GM23338 (cell line): Measurements from ENCODE around the gene NEK4. TPM values are rescaled to one million over a fixed set of nuclear protein-coding genes. Genes with fewer than 3 reads are reported as not detected.

ENCODE experiments used
- ATAC-seq: fragments of 200-7000 bp; cut with Tn5 transposase; 3 replicates; pipeline ENCODE4 v1.9.1; 2020
- DNase-seq: peaks from one replicate; pipeline ENCODE4 v3.0.0-alpha.2; 2015; ENCODE audit warnings: low spot score
- H2AFZ ChIP-seq: fragments of 200-600 bp; sonication (generic); 2 replicates; pipeline ENCODE4 v1.8.0; 2016; ENCODE audit warnings: antibody characterized with exemption, mild to moderate bottlenecking, moderate library complexity
- H3F3A ChIP-seq: fragments of 200-600 bp; sonication (generic); replicated peaks from 2 replicates; pipeline ENCODE4 v1.8.0; 2017; ENCODE audit warnings: antibody characterized with exemption, mixed run types, low read depth
- H3K27ac ChIP-seq: fragments of 200-600 bp; sonication (generic); 2 replicates; pipeline ENCODE4 v1.6.1; 2016; ENCODE audit warnings: low read depth
- H3K27me3 ChIP-seq: fragments of 200-600 bp; sonication (generic); 2 replicates; pipeline ENCODE4 v1.8.0; 2016; ENCODE audit warnings: mild to moderate bottlenecking, mixed run types, moderate library complexity; ENCODE audit not compliant: insufficient read depth
- H3K36me3 ChIP-seq: fragments of 200-600 bp; sonication (generic); 2 replicates; pipeline ENCODE4 v1.8.0; 2016; ENCODE audit warnings: mild to moderate bottlenecking; ENCODE audit not compliant: insufficient read depth
- H3K4me1 ChIP-seq: fragments of 200-600 bp; sonication (generic); 2 replicates; pipeline ENCODE4 v1.8.0; 2016; ENCODE audit warnings: mild to moderate bottlenecking, moderate library complexity; ENCODE audit not compliant: insufficient read depth
- H3K4me2 ChIP-seq: fragments of 200-600 bp; sonication (generic); 2 replicates; pipeline ENCODE4 v1.7.1; 2017; ENCODE audit warnings: mixed run types
- H3K4me3 ChIP-seq: fragments of 200-600 bp; sonication (generic); 2 replicates; pipeline ENCODE4 v1.6.1; 2016; ENCODE audit warnings: mixed run types
- H3K79me2 ChIP-seq: fragments of 200-600 bp; sonication (generic); replicated peaks from 2 replicates; pipeline ENCODE4 v1.8.0; 2017; ENCODE audit warnings: mild to moderate bottlenecking; ENCODE audit not compliant: insufficient read depth
- H3K9me2 ChIP-seq: fragments of 200-600 bp; sonication (generic); 2 replicates; pipeline ENCODE4 v1.8.0; 2017; ENCODE audit not compliant: insufficient read depth
- H4K20me1 ChIP-seq: fragments of 200-600 bp; sonication (generic); replicated peaks from 2 replicates; pipeline ENCODE4 v1.8.0; 2017; ENCODE audit warnings: mild to moderate bottlenecking; ENCODE audit not compliant: insufficient read depth
- H3K27ac Mint-ChIP-seq: 2 replicates; pipeline ENCODE4 v1.8.0; 2020; ENCODE audit warnings: inconsistent platforms, mild to moderate bottlenecking, moderate library complexity, mixed read lengths
- H3K27me3 Mint-ChIP-seq: 3 replicates; pipeline ENCODE4 v1.8.0; 2022; ENCODE audit warnings: low read depth, mild to moderate bottlenecking, moderate library complexity, mixed read lengths, inconsistent platforms; ENCODE audit not compliant: insufficient read depth, poor library complexity
- H3K36me3 Mint-ChIP-seq: 3 replicates; pipeline ENCODE4 v1.8.0; 2021; ENCODE audit warnings: low read depth, mild to moderate bottlenecking, inconsistent platforms, moderate library complexity, mixed read lengths
- H3K4me1 Mint-ChIP-seq: 3 replicates; pipeline ENCODE4 v1.8.0; 2020; ENCODE audit warnings: mild to moderate bottlenecking, inconsistent platforms, mixed read lengths
- H3K4me3 Mint-ChIP-seq: 3 replicates; pipeline ENCODE4 v1.8.0; 2021; ENCODE audit warnings: moderate library complexity, mild to moderate bottlenecking, inconsistent platforms, mixed read lengths
- H3K9me3 Mint-ChIP-seq: 3 replicates; pipeline ENCODE4 v1.8.0; 2020; ENCODE audit warnings: moderate library complexity, mild to moderate bottlenecking, inconsistent platforms, mixed read lengths
- EZH2 ChIP-seq: fragments of 200-600 bp; sonication (generic); IDR thresholded peaks from one replicate; pipeline ENCODE4 v1.8.0; 2017; ENCODE audit warnings: antibody characterized with exemption, mild to moderate bottlenecking, low read depth; ENCODE audit not compliant: unreplicated experiment
- JUNB ChIP-seq: IDR thresholded peaks from one replicate; pipeline ENCODE4 v1.6.1; 2016; ENCODE audit warnings: antibody characterized with exemption; ENCODE audit not compliant: unreplicated experiment
- ZNF114 ChIP-seq: fragments of 250-450 bp; sonication (Bioruptor Pico); IDR thresholded peaks from 2 replicates; pipeline ENCODE4 v1.5.0; 2020; ENCODE audit warnings: mild to moderate bottlenecking, moderate library complexity
- ZNF331 ChIP-seq: fragments of 250-450 bp; sonication (Bioruptor Pico); IDR thresholded peaks from 2 replicates; pipeline ENCODE4 v1.5.0; 2020; ENCODE audit warnings: low read depth, mild to moderate bottlenecking, moderate library complexity
- polyA plus RNA-seq: library from polyadenylated mRNA; unstranded; fragments of >200 nt; fragmentation: Nextera tagmentation; extraction: Ambion mirVana; gene quantifications from 2 replicates; pipeline ENCODE4 v1.2.1, GENCODE V29; 2016
- total RNA-seq: library from RNA; depleted of rRNA; stranded (reverse); fragments of >200 nt; shearing (Covaris generic); gene quantifications from 2 replicates; pipeline ENCODE4 v1.2.3, GENCODE V29; 2014
- TF ChIP-seq, protein P1 (sequence below): IDR thresholded peaks from 2 replicates; pipeline ENCODE4 v1.6.1; 2016; ENCODE audit warnings: antibody characterized with exemption
- TF ChIP-seq, protein P2 (sequence below): IDR thresholded peaks from one replicate; pipeline ENCODE4 v1.6.1; 2018; ENCODE audit warnings: antibody characterized with exemption; ENCODE audit not compliant: unreplicated experiment
- TF ChIP-seq, protein P3 (sequence below), 2 experiments: fragments of 200-600 bp in 1 of 2; sonication (generic) in 1 of 2; conservative IDR thresholded peaks; 2 replicates each; pipeline versions ENCODE4 v1.5.1 to v1.6.1; 2016 to 2017; ENCODE audit warnings: antibody characterized with exemption in 2 of 2, low read depth in 2 of 2, mild to moderate bottlenecking in 2 of 2, moderate library complexity in 1 of 2
- TF ChIP-seq, protein P4 (sequence below): fragments of 250-450 bp; sonication (Bioruptor Pico); IDR thresholded peaks from 2 replicates; pipeline ENCODE4 v1.5.0; 2020; ENCODE audit warnings: mild to moderate bottlenecking, moderate library complexity

Gene NEK4
- total and polyA plus RNA-seq, 2 experiments from 2014 or later = 8.6 to 42.7 TPM

DNA sequence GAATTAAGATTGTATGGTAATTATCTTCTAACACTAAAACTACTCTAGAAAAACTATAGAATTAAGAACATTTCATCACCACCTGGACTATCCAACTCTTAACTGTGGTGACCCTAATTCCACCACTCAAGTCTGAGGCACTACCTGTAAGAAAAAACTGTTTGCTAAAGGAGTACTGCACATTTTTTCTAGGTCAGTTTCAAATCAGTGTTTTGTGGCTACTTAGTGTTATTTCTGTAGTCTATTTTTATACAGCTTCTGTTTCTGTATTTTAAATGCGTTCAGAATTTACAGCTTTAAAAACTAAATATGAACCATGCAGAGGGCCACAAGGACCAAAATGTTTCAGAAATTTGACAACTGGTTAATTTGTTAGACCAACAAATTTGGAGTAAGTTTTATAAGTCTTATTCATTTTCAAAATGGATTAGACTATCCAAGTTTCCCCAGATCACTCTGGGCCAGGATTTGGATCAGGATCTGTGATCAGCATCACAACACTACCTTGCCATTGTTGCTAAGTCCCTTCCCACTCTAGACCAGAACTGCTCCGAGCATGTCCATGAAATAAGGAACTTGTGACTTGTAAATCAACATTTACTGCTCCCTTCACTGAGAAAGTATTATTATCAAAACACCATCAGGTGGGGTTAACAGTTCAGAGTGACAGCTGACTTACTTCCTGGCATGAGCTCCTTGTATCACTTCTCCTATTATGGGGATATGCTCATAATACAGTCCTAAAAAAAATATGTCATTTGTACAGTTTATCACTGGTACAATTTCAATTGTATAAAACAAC, 73.7 kb downstream of the NEK4 start (continued):
- no peak for TF ChIP-seq ZNF331
- TF ChIP-seq, protein P1, sequence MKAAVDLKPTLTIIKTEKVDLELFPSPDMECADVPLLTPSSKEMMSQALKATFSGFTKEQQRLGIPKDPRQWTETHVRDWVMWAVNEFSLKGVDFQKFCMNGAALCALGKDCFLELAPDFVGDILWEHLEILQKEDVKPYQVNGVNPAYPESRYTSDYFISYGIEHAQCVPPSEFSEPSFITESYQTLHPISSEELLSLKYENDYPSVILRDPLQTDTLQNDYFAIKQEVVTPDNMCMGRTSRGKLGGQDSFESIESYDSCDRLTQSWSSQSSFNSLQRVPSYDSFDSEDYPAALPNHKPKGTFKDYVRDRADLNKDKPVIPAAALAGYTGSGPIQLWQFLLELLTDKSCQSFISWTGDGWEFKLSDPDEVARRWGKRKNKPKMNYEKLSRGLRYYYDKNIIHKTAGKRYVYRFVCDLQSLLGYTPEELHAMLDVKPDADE = no peak
- TF ChIP-seq, protein P2, sequence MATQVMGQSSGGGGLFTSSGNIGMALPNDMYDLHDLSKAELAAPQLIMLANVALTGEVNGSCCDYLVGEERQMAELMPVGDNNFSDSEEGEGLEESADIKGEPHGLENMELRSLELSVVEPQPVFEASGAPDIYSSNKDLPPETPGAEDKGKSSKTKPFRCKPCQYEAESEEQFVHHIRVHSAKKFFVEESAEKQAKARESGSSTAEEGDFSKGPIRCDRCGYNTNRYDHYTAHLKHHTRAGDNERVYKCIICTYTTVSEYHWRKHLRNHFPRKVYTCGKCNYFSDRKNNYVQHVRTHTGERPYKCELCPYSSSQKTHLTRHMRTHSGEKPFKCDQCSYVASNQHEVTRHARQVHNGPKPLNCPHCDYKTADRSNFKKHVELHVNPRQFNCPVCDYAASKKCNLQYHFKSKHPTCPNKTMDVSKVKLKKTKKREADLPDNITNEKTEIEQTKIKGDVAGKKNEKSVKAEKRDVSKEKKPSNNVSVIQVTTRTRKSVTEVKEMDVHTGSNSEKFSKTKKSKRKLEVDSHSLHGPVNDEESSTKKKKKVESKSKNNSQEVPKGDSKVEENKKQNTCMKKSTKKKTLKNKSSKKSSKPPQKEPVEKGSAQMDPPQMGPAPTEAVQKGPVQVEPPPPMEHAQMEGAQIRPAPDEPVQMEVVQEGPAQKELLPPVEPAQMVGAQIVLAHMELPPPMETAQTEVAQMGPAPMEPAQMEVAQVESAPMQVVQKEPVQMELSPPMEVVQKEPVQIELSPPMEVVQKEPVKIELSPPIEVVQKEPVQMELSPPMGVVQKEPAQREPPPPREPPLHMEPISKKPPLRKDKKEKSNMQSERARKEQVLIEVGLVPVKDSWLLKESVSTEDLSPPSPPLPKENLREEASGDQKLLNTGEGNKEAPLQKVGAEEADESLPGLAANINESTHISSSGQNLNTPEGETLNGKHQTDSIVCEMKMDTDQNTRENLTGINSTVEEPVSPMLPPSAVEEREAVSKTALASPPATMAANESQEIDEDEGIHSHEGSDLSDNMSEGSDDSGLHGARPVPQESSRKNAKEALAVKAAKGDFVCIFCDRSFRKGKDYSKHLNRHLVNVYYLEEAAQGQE = no peak
- no peak for TF ChIP-seq EZH2
- TF ChIP-seq, protein P3, sequence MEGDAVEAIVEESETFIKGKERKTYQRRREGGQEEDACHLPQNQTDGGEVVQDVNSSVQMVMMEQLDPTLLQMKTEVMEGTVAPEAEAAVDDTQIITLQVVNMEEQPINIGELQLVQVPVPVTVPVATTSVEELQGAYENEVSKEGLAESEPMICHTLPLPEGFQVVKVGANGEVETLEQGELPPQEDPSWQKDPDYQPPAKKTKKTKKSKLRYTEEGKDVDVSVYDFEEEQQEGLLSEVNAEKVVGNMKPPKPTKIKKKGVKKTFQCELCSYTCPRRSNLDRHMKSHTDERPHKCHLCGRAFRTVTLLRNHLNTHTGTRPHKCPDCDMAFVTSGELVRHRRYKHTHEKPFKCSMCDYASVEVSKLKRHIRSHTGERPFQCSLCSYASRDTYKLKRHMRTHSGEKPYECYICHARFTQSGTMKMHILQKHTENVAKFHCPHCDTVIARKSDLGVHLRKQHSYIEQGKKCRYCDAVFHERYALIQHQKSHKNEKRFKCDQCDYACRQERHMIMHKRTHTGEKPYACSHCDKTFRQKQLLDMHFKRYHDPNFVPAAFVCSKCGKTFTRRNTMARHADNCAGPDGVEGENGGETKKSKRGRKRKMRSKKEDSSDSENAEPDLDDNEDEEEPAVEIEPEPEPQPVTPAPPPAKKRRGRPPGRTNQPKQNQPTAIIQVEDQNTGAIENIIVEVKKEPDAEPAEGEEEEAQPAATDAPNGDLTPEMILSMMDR (conservative IDR thresholded peaks at IDR 0.05; ENCODE audit: low read depth in 2 of 2) = no peak

DNA sequence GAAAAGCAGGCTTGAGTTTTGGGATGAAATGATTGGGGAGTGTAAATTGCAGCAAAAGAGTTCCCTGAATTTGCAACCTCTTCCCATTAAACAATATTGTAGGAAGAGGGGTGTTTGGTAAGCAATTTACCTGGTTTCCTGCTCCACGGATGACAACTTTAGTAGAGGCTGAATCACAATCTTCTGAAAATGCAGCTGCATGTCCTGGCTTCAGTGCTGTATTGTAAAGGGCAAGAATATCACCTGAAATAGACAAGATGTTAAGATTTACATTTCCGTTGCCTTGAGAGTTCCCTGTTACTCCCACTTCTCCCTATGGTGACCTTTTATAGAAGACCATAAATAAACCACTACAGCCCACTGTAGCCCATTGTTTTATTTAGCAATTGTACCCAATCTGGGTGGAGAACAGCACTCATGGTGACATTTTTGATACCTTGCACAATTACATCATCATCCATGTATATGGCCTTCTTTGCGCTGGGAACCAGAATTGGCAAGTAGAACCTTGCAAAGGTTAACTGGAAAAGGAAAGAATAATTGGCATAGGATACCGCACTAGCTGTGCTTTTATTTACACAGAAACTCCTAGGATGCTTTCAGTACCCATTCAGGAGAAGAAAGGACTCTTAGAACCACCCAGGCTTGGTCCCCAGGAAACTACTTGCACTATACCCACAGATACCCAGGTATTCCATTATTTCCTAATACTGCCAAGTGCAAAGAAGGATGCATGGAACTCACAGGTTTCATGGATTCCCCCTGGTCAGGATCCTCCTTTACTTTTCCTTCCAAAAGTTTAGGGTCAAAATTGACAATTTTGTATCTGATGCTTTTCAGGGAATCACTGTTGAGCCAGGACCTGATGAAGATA, 74.7 kb downstream of the NEK4 start:
- H4K20me1 ChIP-seq = peaks cover 50% of the 10 kb centered on the region
- Mint-ChIP-seq H3K9me3 (no peaks in the 10 kb centered on the region), H3K27me3 (peaks cover 2% of the 10 kb centered on the region)
- TF ChIP-seq ZNF114 = no peak
- TF ChIP-seq JUNB = no peak
- no peak for TF ChIP-seq EZH2
- TF ChIP-seq, protein P4, sequence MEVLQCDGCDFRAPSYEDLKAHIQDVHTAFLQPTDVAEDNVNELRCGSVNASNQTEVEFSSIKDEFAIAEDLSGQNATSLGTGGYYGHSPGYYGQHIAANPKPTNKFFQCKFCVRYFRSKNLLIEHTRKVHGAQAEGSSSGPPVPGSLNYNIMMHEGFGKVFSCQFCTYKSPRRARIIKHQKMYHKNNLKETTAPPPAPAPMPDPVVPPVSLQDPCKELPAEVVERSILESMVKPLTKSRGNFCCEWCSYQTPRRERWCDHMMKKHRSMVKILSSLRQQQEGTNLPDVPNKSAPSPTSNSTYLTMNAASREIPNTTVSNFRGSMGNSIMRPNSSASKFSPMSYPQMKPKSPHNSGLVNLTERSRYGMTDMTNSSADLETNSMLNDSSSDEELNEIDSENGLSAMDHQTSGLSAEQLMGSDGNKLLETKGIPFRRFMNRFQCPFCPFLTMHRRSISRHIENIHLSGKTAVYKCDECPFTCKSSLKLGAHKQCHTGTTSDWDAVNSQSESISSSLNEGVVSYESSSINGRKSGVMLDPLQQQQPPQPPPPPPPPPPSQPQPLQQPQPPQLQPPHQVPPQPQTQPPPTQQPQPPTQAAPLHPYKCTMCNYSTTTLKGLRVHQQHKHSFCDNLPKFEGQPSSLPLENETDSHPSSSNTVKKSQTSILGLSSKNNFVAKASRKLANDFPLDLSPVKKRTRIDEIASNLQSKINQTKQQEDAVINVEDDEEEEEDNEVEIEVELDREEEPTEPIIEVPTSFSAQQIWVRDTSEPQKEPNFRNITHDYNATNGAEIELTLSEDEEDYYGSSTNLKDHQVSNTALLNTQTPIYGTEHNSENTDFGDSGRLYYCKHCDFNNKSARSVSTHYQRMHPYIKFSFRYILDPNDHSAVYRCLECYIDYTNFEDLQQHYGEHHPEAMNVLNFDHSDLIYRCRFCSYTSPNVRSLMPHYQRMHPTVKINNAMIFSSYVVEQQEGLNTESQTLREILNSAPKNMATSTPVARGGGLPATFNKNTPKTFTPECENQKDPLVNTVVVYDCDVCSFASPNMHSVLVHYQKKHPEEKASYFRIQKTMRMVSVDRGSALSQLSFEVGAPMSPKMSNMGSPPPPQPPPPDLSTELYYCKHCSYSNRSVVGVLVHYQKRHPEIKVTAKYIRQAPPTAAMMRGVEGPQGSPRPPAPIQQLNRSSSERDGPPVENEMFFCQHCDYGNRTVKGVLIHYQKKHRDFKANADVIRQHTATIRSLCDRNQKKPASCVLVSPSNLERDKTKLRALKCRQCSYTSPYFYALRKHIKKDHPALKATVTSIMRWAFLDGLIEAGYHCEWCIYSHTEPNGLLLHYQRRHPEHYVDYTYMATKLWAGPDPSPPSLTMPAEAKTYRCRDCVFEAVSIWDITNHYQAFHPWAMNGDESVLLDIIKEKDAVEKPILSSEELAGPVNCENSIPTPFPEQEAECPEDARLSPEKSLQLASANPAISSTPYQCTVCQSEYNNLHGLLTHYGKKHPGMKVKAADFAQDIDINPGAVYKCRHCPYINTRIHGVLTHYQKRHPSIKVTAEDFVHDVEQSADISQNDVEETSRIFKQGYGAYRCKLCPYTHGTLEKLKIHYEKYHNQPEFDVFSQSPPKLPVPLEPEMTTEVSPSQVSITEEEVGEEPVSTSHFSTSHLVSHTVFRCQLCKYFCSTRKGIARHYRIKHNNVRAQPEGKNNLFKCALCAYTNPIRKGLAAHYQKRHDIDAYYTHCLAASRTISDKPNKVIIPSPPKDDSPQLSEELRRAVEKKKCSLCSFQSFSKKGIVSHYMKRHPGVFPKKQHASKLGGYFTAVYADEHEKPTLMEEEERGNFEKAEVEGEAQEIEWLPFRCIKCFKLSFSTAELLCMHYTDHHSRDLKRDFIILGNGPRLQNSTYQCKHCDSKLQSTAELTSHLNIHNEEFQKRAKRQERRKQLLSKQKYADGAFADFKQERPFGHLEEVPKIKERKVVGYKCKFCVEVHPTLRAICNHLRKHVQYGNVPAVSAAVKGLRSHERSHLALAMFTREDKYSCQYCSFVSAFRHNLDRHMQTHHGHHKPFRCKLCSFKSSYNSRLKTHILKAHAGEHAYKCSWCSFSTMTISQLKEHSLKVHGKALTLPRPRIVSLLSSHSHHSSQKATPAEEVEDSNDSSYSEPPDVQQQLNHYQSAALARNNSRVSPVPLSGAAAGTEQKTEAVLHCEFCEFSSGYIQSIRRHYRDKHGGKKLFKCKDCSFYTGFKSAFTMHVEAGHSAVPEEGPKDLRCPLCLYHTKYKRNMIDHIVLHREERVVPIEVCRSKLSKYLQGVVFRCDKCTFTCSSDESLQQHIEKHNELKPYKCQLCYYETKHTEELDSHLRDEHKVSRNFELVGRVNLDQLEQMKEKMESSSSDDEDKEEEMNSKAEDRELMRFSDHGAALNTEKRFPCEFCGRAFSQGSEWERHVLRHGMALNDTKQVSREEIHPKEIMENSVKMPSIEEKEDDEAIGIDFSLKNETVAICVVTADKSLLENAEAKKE = no peak
- TF ChIP-seq ZNF331 = no peak

More for the DNA sequence above, 74.7 kb downstream of the NEK4 start:
- Mint-ChIP-seq H3K27ac (no peak overlapping the region), H3K4me3 (no peak overlapping the region), H3K4me1 (no peaks in the 10 kb centered on the region), H3K36me3 (peaks cover 64% of the 10 kb centered on the region)
- peaks cover 5% of the 10 kb centered on the region for H3K79me2 ChIP-seq
- H3K9me2 ChIP-seq = no peaks in the 10 kb centered on the region
- H3K36me3 ChIP-seq = peaks cover 55% of the 10 kb centered on the region
- no peaks in the 10 kb centered on the region for H3K4me1 ChIP-seq
- H2AFZ ChIP-seq = no peak overlapping the region
- H3K4me3 ChIP-seq = no peak overlapping the region
- no peak for ATAC-seq
- peaks cover 57% of the 10 kb centered on the region for H3F3A ChIP-seq
- no peak overlapping the region for H3K4me2 ChIP-seq
- no peaks in the 10 kb centered on the region for H3K27me3 ChIP-seq
- H3K27ac ChIP-seq = peak overlapping the region; percentile 68; the same call in 1 of the 2 replicates
- DNase-seq = no peak
